Mucosa of descending colon (tissue), 3 donors: Measurements from ENCODE around the gene KTI12. TPM values are rescaled to one million over a fixed set of nuclear protein-coding genes. Genes with fewer than 3 reads are reported as not detected.
"Not testable (repeated sequence)": the region's sequence is repeated elsewhere in the genome, so short reads cannot be mapped to it uniquely, and the experiment has no call there.

Experiments used
- ATAC-seq: fragments of 200-7000 bp; cut with Tn5 transposase; one replicate; pipeline ENCODE4 v1.9.1; 2020; ENCODE audit warnings: mild to moderate bottlenecking, moderate library complexity
- DNase-seq, 3 donors: peaks; one replicate each; pipeline ENCODE4 v3.0.0-alpha.2; 2020
- H3K36me3 ChIP-seq: fragments of 200-600 bp; one replicate; pipeline ENCODE4 v1.8.0; 2021; ENCODE audit warnings: low read depth, mild to moderate bottlenecking
- H3K4me1 ChIP-seq: fragments of 200-600 bp; one replicate; pipeline ENCODE4 v1.8.0; 2021; ENCODE audit warnings: low read depth, mild to moderate bottlenecking
- H3K4me3 ChIP-seq: fragments of 200-600 bp; one replicate; pipeline ENCODE4 v1.8.0; 2021; ENCODE audit warnings: mild to moderate bottlenecking
- H3K9me3 ChIP-seq: fragments of 200-600 bp; one replicate; pipeline ENCODE4 v1.8.0; 2021; ENCODE audit warnings: mild to moderate bottlenecking
- CTCF ChIP-seq: fragments of 200-600 bp; IDR thresholded peaks from one replicate; pipeline ENCODE4 v1.8.0; 2022; ENCODE audit warnings: antibody characterized with exemption, mild to moderate bottlenecking
- intact Hi-C, 2 donors: fragments of 100-400 bp; cut with DNase I in 1 of 2; cut with micrococcal nuclease in 1 of 2; formaldehyde crosslinking; loops; one replicate each; pipeline versions ENCODE4 v1.11.0 to v1.11.1; 2022; cut with DNase I, micrococcal nuclease
- total RNA-seq, 3 donors: library from RNA; stranded (reverse); fragmentation: NEBNext Ultra II Directional in 2 of 3; extraction: Animal tissue kit (Norgen Biotek cat#: 25700) in 2 of 3; gene quantifications; one replicate each; pipeline versions ENCODE4 v1.2.1 to v1.2.4, GENCODE V29; 2021 to 2023
- donor health status: DM: no; HTN: no; CAD: no; lungs with moderate emphysema.
- donor health status: DM: no; HTN: no; CAD: no.
- donor health status: DM: no; HTN: yes; CAD: no.

KTI12 gene
- total RNA-seq, 3 donors from 2014 or later: 4.3 to 6.7 (median 5.4) TPM

GRCh38 chr1:52034050-52034384, 407 bp upstream of the KTI12 start:
- peaks cover 28% of the 10 kb centered on the region for H3K4me1 ChIP-seq
- no peak for DNase-seq
- ATAC-seq: no peak
- intact Hi-C loops: no loop called here
- no peaks in the 10 kb centered on the region for H3K36me3 ChIP-seq
- no peak for TF ChIP-seq CTCF
- H3K9me3 ChIP-seq: no peaks in the 10 kb centered on the region
- H3K4me3 ChIP-seq: no peak overlapping the region

GRCh38 chr1:52032785-52033131, 852 bp downstream of the KTI12 start:
- Histone ChIP-seq H3K4me3 (peak overlapping the region; percentile 67), H3K4me1 (peaks cover 36% of the 10 kb centered on the region), H3K36me3 (no peaks in the 10 kb centered on the region), H3K9me3 (no peaks in the 10 kb centered on the region)
- ATAC-seq: peak; percentile 73
- DNase-seq: peak; percentile 53 to 73 (median 70)
- intact Hi-C loops: no loop called here
- no peak for TF ChIP-seq CTCF

- Histone ChIP-seq H3K36me3 (no peaks in the 10 kb centered on the region), H3K4me1 (peaks cover 35% of the 10 kb centered on the region), H3K4me3 (peak overlapping the region; percentile 67), H3K9me3 (no peaks in the 10 kb centered on the region)
- ATAC-seq (no peak), DNase-seq (no peak)
- intact Hi-C loops: no loop called here
- no peak for TF ChIP-seq CTCF
Measured at GRCh38 chr1:52032124-52032784, 1.4 kb downstream of the KTI12 start.

- DNase-seq, intact Hi-C loops, ATAC-seq: not testable (repeated sequence)
Measured at GRCh38 chr1:52028839-52029238, 4.8 kb downstream of the KTI12 start.

GRCh38 chr1:52028328-52028727, 5.3 kb downstream of the KTI12 start:
- Histone ChIP-seq H3K9me3 (no peaks in the 10 kb centered on the region), H3K4me1 (peaks cover 35% of the 10 kb centered on the region), H3K4me3 (no peak overlapping the region), H3K36me3 (no peaks in the 10 kb centered on the region)
- peak; percentile 24 for ATAC-seq
- DNase-seq: no peak
- intact Hi-C loops: no loop called here
- no peak for TF ChIP-seq CTCF

More at GRCh38 chr1:52028839-52029238, 4.8 kb downstream of the KTI12 start:
- H3K9me3 ChIP-seq, H3K4me3 ChIP-seq, H3K36me3 ChIP-seq: not testable (repeated sequence)
- H3K4me1 ChIP-seq: peaks cover 35% of the 10 kb centered on the region

- ATAC-seq: no peak
- no peak for DNase-seq
- Histone ChIP-seq H3K9me3 (no peaks in the 10 kb centered on the region), H3K36me3 (no peaks in the 10 kb centered on the region), H3K4me1 (peaks cover 20% of the 10 kb centered on the region), H3K4me3 (no peak overlapping the region)
- intact Hi-C loops: no loop called here
- no peak for TF ChIP-seq CTCF
Measured at GRCh38 chr1:52026278-52026677, 7.3 kb downstream of the KTI12 start.
